Esophagus muscularis mucosa (tissue), 4 donors: ENCODE measurements around the gene FIGLA. TPM values are rescaled to one million over a fixed set of nuclear protein-coding genes. Genes with fewer than 3 reads are reported as not detected.

Source experiments
- DNase-seq: peaks from one replicate; pipeline ENCODE4 v3.0.0-alpha.2; 2017; ENCODE audit errors: extremely low spot score
- H3K27ac ChIP-seq, 4 donors: fragments of 200-600 bp; sonication (generic); replicated peaks in 1 of 4; 1 replicate in 3 of 4; 2 replicates in 1 of 4; pipeline ENCODE4 v1.5.1; 2016 to 2019; ENCODE audit warnings: mild to moderate bottlenecking in 1 of 4
- H3K27me3 ChIP-seq, 4 donors: fragments of 200-600 bp; sonication (generic); one replicate each; pipeline versions ENCODE4 v1.5.1 to v1.6.0; 2016 to 2019
- H3K36me3 ChIP-seq, 4 donors: fragments of 200-600 bp; sonication (generic); one replicate each; pipeline ENCODE4 v1.5.1; 2016 to 2019
- H3K4me1 ChIP-seq, 4 donors: fragments of 200-600 bp; sonication (generic); one replicate each; pipeline ENCODE4 v1.5.1; 2016 to 2019
- H3K4me3 ChIP-seq, 4 donors: fragments of 200-600 bp; sonication (generic); 1 replicate in 2 of 4; 2 replicates in 2 of 4; pipeline ENCODE4 v1.5.1; 2016 to 2019; ENCODE audit warnings: mild to moderate bottlenecking in 4 of 4, moderate library complexity in 1 of 4
- H3K9me3 ChIP-seq, 4 donors: fragments of 200-600 bp; sonication (generic); 1 replicate in 3 of 4; 2 replicates in 1 of 4; pipeline ENCODE4 v1.5.1; 2016 to 2019
- EP300 ChIP-seq: sonication (generic); formaldehyde crosslinking; IDR thresholded peaks from one replicate; pipeline ENCODE4 v1.6.1; 2017; ENCODE audit warnings: antibody characterized with exemption
- POLR2A ChIP-seq: fragments of 450-650 bp; IDR thresholded peaks from one replicate; pipeline ENCODE4 v1.6.1; 2017; ENCODE audit warnings: antibody characterized with exemption, moderate library complexity, mild to moderate bottlenecking, low read depth
- POLR2AphosphoS5 ChIP-seq, 2 donors: sonication (generic); formaldehyde crosslinking; IDR thresholded peaks; one replicate each; pipeline ENCODE4 v1.6.1; 2017; ENCODE audit warnings: antibody characterized with exemption in 2 of 2
- WGBS: methylation state at CpG from one replicate; pipeline ENCODE4 v1.1.5; 2018; 5-methylcytosine and 5-hydroxymethylcytosine counted together
- intact Hi-C: fragments of 100-400 bp; cut with DNase I; formaldehyde crosslinking; loops from one replicate; pipeline ENCODE4 v1.15.1; 2023
- small RNA-seq, 3 donors: library from RNA; depleted of rRNA; stranded (forward); fragments of <200 nt; gene quantifications; one replicate each; pipeline ENCODE3, GENCODE V24; 2016
- total RNA-seq, 4 donors: library from RNA; depleted of rRNA; stranded (reverse); fragments of >200 nt; gene quantifications; one replicate each; pipeline versions ENCODE4 v1.1.0 to v1.2.1, GENCODE V29; 2016
- TF ChIP-seq, protein P1 (sequence below), 3 experiments: fragments of 200-600 bp in 2 of 3; fragments of 450-650 bp in 1 of 3; sonication (generic) in 2 of 3; IDR thresholded peaks; one replicate each; pipeline ENCODE4 v1.5.1; 2017 to 2019; ENCODE audit warnings: antibody characterized with exemption in 3 of 3, mild to moderate bottlenecking in 2 of 3, moderate library complexity in 1 of 3

Gene FIGLA
- total RNA-seq, 4 donors from 2014 or later: not detected

DNA sequence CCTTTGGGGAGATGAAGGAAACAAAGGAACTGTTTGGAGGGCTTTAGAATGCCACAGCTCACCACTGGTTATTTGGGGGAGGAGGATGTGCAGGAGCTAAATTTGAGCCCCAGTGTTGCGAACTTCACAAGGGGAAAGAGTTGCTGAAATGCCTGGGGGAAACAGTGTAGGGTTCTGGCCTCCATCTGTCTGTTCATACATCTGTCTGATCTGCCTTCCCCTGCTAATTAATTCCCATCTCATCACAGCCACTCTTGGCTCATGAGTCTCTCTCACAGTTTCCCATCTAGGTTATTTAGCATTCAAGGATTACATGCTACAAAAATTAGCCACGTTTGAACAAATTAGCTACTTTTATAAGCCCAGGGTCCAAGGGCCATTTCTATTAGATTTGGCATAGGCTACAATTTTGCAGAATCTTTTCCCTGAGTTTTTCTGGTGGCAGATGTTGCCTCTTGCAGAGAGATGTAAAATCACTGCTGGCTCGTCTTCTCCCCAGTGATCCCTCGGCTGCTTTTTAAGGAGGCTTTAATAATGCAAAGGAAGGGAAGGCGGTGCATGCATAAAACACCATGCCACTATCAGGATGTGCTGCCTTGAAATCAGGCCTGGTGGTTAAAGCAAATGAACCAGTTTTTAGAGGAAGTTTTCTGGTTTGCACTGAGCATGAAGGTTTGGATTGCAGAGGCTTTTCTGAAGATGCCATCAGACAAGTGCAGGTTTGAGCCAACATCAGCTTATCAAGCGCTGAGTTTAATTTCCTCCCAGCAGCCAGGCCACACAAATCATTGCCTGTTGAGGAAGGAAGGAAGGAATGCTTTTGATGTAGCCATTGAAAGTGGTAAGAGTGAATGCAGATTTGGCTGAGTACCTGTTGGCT, 57.4 kb downstream of the FIGLA start:
- H3K4me3 ChIP-seq: no peak overlapping the region
- TF ChIP-seq EP300 (no peak), POLR2AphosphoS5 (IDR thresholded peaks at IDR 0.05) (no peak), POLR2A (no peak)
- TF ChIP-seq, protein P1, sequence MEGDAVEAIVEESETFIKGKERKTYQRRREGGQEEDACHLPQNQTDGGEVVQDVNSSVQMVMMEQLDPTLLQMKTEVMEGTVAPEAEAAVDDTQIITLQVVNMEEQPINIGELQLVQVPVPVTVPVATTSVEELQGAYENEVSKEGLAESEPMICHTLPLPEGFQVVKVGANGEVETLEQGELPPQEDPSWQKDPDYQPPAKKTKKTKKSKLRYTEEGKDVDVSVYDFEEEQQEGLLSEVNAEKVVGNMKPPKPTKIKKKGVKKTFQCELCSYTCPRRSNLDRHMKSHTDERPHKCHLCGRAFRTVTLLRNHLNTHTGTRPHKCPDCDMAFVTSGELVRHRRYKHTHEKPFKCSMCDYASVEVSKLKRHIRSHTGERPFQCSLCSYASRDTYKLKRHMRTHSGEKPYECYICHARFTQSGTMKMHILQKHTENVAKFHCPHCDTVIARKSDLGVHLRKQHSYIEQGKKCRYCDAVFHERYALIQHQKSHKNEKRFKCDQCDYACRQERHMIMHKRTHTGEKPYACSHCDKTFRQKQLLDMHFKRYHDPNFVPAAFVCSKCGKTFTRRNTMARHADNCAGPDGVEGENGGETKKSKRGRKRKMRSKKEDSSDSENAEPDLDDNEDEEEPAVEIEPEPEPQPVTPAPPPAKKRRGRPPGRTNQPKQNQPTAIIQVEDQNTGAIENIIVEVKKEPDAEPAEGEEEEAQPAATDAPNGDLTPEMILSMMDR (IDR thresholded peaks at IDR 0.05): no peak
- peaks cover 0 to 25% (median 0%) of the 10 kb centered on the region in 4 donors for H3K27me3 ChIP-seq
- no peaks in the 10 kb centered on the region for H3K4me1 ChIP-seq
- no peak for DNase-seq
- no peaks in the 10 kb centered on the region for H3K9me3 ChIP-seq
- intact Hi-C loops: no loop called here
- 62% methylated on average over 6 of the region's 6 CpGs for WGBS
- no peak overlapping the region for H3K27ac ChIP-seq
- no peaks in the 10 kb centered on the region for H3K36me3 ChIP-seq

DNA sequence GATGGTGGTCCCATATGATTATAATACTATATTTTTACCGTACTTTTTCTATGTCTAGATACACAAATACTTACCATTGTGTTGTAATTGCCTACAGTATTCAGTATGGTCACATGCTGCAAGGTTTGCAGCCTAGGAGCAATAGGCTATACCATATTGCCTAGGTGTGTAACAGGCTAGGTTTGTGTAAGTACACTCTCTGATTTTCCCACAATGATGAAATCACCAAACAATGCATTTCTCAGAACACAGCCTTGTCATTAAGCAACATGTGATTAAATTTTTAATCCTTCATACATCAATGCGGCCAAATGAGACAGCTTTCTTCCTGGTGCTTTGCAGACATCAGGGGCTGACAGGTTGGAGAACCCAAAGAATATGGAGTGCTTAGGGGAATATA, 59.7 kb downstream of the FIGLA start:
- 90% methylated on average over 2 of the region's 2 CpGs for whole genome bisulfite sequencing

DNA sequence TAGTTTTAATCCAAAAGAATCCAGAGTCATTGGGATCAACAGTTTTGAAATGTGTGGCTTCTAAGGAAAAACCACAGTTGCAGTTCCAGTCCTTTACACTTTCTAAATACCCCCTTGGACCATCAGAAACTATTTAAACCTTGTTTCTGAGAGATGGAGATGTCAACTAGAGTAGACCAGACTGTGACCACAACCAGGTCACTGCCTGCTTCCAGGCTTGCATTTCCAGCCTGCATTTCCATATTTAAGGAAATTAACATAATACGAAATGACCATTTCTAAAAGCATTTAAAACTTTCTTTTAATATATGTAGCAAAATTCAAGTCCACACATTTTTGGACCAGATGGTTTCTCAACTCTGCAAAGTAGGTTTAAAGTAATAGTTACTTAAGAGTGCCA, 60.8 kb downstream of the FIGLA start:
- WGBS: 100% methylated on average over 1 of the region's 1 CpG
- Histone ChIP-seq H3K27ac (no peak overlapping the region), H3K27me3 (peaks cover 0 to 17% (median 0%) of the 10 kb centered on the region in 4 donors), H3K36me3 (no peaks in the 10 kb centered on the region), H3K9me3 (no peaks in the 10 kb centered on the region), H3K4me1 (no peaks in the 10 kb centered on the region), H3K4me3 (no peak overlapping the region)
- intact Hi-C loops: no loop called here
- TF ChIP-seq EP300 (no peak), POLR2AphosphoS5 (IDR thresholded peaks at IDR 0.05) (no peak), POLR2A (no peak)
- TF ChIP-seq, protein P1 (IDR thresholded peaks at IDR 0.05): no peak
- no peak for DNase-seq

More for the DNA sequence above, 59.7 kb downstream of the FIGLA start:
- no peaks in the 10 kb centered on the region for H3K36me3 ChIP-seq
- DNase-seq: no peak
- TF ChIP-seq POLR2AphosphoS5 (IDR thresholded peaks at IDR 0.05) (no peak), POLR2A (no peak), EP300 (no peak)
- TF ChIP-seq, protein P1 (IDR thresholded peaks at IDR 0.05): no peak
- H3K4me1 ChIP-seq: no peaks in the 10 kb centered on the region
- intact Hi-C loops: no loop called here
- H3K9me3 ChIP-seq: no peaks in the 10 kb centered on the region
- peaks cover 0 to 24% (median 0%) of the 10 kb centered on the region in 4 donors for H3K27me3 ChIP-seq
- H3K4me3 ChIP-seq: no peak overlapping the region
- H3K27ac ChIP-seq: no peak overlapping the region

DNA sequence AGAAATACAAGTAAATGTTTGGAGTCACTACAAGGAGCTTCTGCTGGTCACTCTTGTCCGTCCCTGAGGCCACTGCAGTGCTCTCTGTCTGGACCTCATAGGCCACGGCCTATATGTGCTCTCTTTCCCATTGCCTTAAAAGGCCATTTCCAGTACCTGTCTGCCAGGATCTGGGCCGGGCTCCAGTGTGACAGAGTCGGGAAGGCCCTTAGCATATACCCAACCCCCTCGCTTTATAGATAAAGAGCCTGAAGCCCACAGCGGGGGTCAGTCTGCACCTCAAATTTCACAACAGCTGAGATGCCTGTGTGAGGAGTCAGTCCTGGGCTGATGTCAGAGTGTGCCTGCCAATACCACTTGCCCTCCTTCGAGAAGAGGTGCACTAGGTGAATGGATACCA, 62.3 kb downstream of the FIGLA start:
- Histone ChIP-seq H3K27me3 (peaks cover 0 to 8% (median 0%) of the 10 kb centered on the region in 4 donors), H3K27ac (no peak overlapping the region), H3K9me3 (no peaks in the 10 kb centered on the region), H3K4me1 (no peaks in the 10 kb centered on the region), H3K4me3 (no peak overlapping the region), H3K36me3 (no peaks in the 10 kb centered on the region)
- WGBS: 75% methylated on average over 7 of the region's 7 CpGs
- DNase-seq: no peak
- no peak for TF ChIP-seq POLR2A
- TF ChIP-seq, protein P1 (IDR thresholded peaks at IDR 0.05): no peak
- no peak for TF ChIP-seq EP300
- TF ChIP-seq POLR2AphosphoS5 (IDR thresholded peaks at IDR 0.05): no peak
- intact Hi-C loops: no loop called here

Small RNAs within 50 kb of the gene (small RNA-seq; reads per million reads assigned to genes)
- 0 reads per million in 3 donors for gene HMGN2P21

Other genes with a start within 250 kb of the FIGLA start
- gene TGFA, start 236.8 kb downstream of the FIGLA start, total RNA-seq: 1 to 10 TPM in 2 of 4 donors, under 1 TPM in 2; 0.46 to 2.0 (median 1.3) TPM
- gene ADD2, start 22.4 kb downstream of the FIGLA start, total RNA-seq: 1 to 10 TPM; 2.5 to 8.6 (median 5.0) TPM
- under 1 TPM in 3 of 4 donors, not detected in 1; 0.13 to 0.63 (median 0.42) TPM for gene CLEC4F, start 30.0 kb upstream of the FIGLA start, total RNA-seq
- gene CD207, start 45.2 kb upstream of the FIGLA start, total RNA-seq: 1 to 10 TPM in 2 of 4 donors, under 1 TPM in 2; 0.26 to 1.7 (median 0.68) TPM
- gene VAX2, start 109.9 kb upstream of the FIGLA start, total RNA-seq: 1 to 10 TPM in 3 of 4 donors, under 1 TPM in 1; 0.33 to 2.5 (median 1.5) TPM
- gene ATP6V1B1, start 145.3 kb upstream of the FIGLA start, total RNA-seq: 1 to 10 TPM in 1 of 4 donors, under 1 TPM in 1, not detected in 2; 0.83 to 1.6 TPM
- 1 to 10 TPM in 1 of 4 donors, under 1 TPM in 3; under 0.01 to 3.2 (median 0.82) TPM for gene ANKRD53, start 188.0 kb upstream of the FIGLA start, total RNA-seq
- gene TEX261, start 204.2 kb upstream of the FIGLA start, total RNA-seq: 10 to 100 TPM; 21.6 to 37.7 (median 33.3) TPM